ENCODE results near the gene LUC7L2. TPM values are rescaled to one million over a fixed set of nuclear protein-coding genes. Genes with fewer than 3 reads are reported as not detected.
A peak's percentile ranks its signal among the peaks of the same experiment; 100 is the strongest.
"Not testable (repeated sequence)": the region's sequence is repeated elsewhere in the genome, so short reads cannot be mapped to it uniquely, and the experiment has no call there.

The LUC7L2 gene
- 83.4 TPM for total RNA-seq (ENCODE audit: unreplicated experiment)
- long read RNA-seq, transcript LUC7L2-202 (10 exons, 2,645 nt): major isoform, 5 of 21 reads
- long read RNA-seq, partial matches to known transcripts: 6 of 21 reads
- long read RNA-seq, other reads (novel, unspliced or antisense): 9 of 21 reads

- H3K4me3 Mint-ChIP-seq (ENCODE audit: unreplicated experiment): peak within 1 kb of the TSS; percentile 95
- DNase-seq: peak; percentile 100
- H3K36me3 Mint-ChIP-seq (ENCODE audit: unreplicated experiment): no peaks in the 10 kb centered on the region
Measured at GRCh38 chr7:139359366-139360209, at the start of gene LUC7L2. Gene LUC7L2 (plus strand): TSS chr7:139359894. CDS start chr7:139360262, 368 bp downstream.

GRCh38 chr7:139317939-139318505 lies 41.7 kb upstream of the LUC7L2 start:
- Mint-ChIP-seq H3K27me3 (ENCODE audit: unreplicated experiment) (no peaks in the 10 kb centered on the region), H3K27ac (ENCODE audit: unreplicated experiment) (no peak overlapping the region), H3K36me3 (ENCODE audit: unreplicated experiment) (no peaks in the 10 kb centered on the region), H3K4me3 (ENCODE audit: unreplicated experiment) (no peak overlapping the region), H3K9me3 (ENCODE audit: unreplicated experiment) (no peaks in the 10 kb centered on the region), H3K4me1 (ENCODE audit: low read depth, unreplicated experiment) (no peaks in the 10 kb centered on the region)
- no peak for TF ChIP-seq CTCF (IDR thresholded peaks at IDR 0.05; ENCODE audit: partially characterized antibody, unreplicated experiment)
- DNase-seq: no peak

More at GRCh38 chr7:139359366-139360209, at the start of gene LUC7L2:
- Mint-ChIP-seq H3K27me3 (ENCODE audit: unreplicated experiment) (peaks cover 9% of the 10 kb centered on the region), H3K9me3 (ENCODE audit: unreplicated experiment) (peaks cover 14% of the 10 kb centered on the region), H3K27ac (ENCODE audit: unreplicated experiment) (peak within 1 kb of the TSS; percentile 98), H3K4me1 (ENCODE audit: low read depth, unreplicated experiment) (peaks cover 10% of the 10 kb centered on the region)
- no peak for TF ChIP-seq CTCF (IDR thresholded peaks at IDR 0.05; ENCODE audit: partially characterized antibody, unreplicated experiment)

- Mint-ChIP-seq H3K36me3 (ENCODE audit: unreplicated experiment) (no peaks in the 10 kb centered on the region), H3K9me3 (ENCODE audit: unreplicated experiment) (no peaks in the 10 kb centered on the region), H3K27me3 (ENCODE audit: unreplicated experiment) (no peaks in the 10 kb centered on the region), H3K4me1 (ENCODE audit: low read depth, unreplicated experiment) (no peaks in the 10 kb centered on the region), H3K27ac (ENCODE audit: unreplicated experiment) (no peak overlapping the region), H3K4me3 (ENCODE audit: unreplicated experiment) (no peak overlapping the region)
- no peak for DNase-seq
- no peak for TF ChIP-seq CTCF (IDR thresholded peaks at IDR 0.05; ENCODE audit: partially characterized antibody, unreplicated experiment)
Measured at GRCh38 chr7:139321071-139321745, 38.5 kb upstream of the LUC7L2 start.

GRCh38 chr7:139324709-139325108 lies 35.0 kb upstream of the LUC7L2 start:
- not testable (repeated sequence) for DNase-seq; H3K4me3 Mint-ChIP-seq (ENCODE audit: unreplicated experiment); H3K9me3 Mint-ChIP-seq (ENCODE audit: unreplicated experiment); H3K27me3 Mint-ChIP-seq (ENCODE audit: unreplicated experiment); H3K36me3 Mint-ChIP-seq (ENCODE audit: unreplicated experiment); H3K27ac Mint-ChIP-seq (ENCODE audit: unreplicated experiment); H3K4me1 Mint-ChIP-seq (ENCODE audit: low read depth, unreplicated experiment)

- Mint-ChIP-seq H3K4me3 (ENCODE audit: unreplicated experiment) (no peak overlapping the region), H3K9me3 (ENCODE audit: unreplicated experiment) (no peaks in the 10 kb centered on the region), H3K27ac (ENCODE audit: unreplicated experiment) (no peak overlapping the region), H3K36me3 (ENCODE audit: unreplicated experiment) (no peaks in the 10 kb centered on the region), H3K27me3 (ENCODE audit: unreplicated experiment) (peaks cover 1% of the 10 kb centered on the region), H3K4me1 (ENCODE audit: low read depth, unreplicated experiment) (no peaks in the 10 kb centered on the region)
- TF ChIP-seq CTCF (IDR thresholded peaks at IDR 0.05; ENCODE audit: partially characterized antibody, unreplicated experiment): no peak
- DNase-seq: no peak
Measured at GRCh38 chr7:139328375-139328774, 31.3 kb upstream of the LUC7L2 start.
